HG02885 (cell line): ENCODE results near the gene PNPLA5.

Experiments
- ATAC-seq: cut with Tn5 transposase; IDR thresholded peaks from one replicate; pipeline ENCODE4 v1.9.1; 2021; ENCODE audit warnings: mild to moderate bottlenecking; ENCODE audit not compliant: unreplicated experiment, poor library complexity

Gene PNPLA5

DNA sequence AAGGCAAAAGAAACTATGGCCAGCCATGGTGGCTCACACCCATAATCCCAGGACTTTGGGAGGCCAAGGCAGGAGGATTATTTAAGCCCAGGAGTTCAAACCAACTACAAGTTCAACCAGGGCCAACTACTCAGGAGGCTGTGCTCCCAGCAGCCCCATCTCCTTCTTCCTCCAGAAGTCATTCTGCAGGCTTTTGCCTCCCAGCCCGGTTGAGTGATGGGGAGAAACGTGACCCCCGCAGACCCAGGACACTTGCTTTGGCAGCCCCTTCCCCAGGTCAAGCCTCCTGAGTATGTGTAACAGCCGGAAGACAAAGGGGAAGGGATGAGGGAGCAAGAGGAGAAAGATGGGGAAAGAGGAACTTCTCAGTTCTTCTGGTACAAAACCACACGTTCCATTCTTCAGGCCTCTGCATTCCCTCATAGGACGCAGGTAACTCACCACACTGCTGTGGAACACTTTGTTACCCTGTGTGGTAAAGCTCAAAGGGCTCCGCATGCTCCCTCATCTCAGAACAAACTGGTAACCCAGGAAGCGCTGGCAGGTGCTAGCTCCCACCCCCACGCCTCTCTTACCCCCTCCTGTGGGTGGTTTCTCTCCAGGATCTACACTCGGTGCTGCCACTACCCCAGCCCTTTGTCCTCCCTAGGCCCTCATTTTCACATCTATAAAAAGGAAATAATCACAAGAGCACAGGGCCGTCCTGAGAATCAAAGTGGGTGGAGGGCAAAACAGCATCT lies 33.5 kb downstream of the PNPLA5 start:
- no peak for ATAC-seq

GRCh38 chr22:43857367-43857766 lies 34.4 kb downstream of the PNPLA5 start:
- ATAC-seq: no peak

- no peak for ATAC-seq
Measured at GRCh38 chr22:43855431-43855830, 36.4 kb downstream of the PNPLA5 start.

DNA sequence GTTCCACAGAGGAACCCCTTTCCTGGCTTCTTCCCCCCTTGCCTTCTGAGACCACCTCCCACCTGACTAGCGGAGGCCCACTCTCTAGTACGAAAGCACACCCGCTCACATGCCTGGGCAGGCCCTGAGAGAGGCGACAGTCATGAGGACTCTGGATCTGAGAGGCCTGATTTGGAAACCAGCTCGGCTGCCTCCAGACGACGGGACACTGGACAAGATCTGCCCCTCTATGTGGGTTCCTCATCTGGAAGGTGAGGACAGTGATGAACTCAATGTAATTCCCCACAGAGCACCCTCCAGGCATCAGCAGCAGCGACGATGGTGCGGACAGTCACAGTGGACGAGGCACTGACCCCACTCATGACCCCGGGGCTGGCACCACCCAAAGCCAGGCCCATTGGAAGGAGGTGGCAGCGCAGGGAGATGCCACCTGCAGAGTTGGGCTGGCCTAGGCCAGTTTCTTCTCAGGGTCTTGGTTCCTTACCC lies 37.0 kb downstream of the PNPLA5 start:
- no peak for ATAC-seq

GRCh38 chr22:43854121-43854785 lies 37.6 kb downstream of the PNPLA5 start:
- ATAC-seq: no peak

DNA sequence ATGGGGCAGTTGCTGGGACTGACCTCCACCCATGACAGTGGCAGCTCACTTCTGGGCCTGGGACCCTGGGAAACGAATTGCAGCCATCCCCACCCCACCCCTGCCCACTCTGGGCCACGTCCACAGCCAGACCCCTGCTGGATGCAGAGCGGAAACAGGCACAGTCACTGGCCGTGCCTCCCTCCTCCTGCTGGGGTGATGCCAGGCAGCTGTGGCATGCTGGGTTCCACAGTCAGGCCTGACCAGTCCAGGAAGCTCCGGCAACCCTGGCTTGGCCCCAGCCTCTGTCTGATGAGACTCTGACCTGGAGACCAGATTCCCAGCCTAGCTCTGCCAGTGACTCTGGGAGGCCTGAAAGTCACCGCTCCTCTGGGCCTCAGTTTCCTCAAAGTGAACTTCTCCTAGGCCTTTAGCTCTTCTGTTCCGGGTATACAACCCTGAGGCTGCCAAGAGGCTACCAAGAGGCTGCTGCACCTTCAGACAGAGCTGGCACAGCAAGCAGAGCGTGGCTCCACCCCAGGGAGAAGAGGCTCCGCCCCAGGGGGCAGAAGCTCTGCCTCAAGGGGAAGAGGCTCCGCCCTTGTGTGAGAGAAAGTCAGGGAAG lies 38.4 kb downstream of the PNPLA5 start:
- ATAC-seq: no peak

DNA sequence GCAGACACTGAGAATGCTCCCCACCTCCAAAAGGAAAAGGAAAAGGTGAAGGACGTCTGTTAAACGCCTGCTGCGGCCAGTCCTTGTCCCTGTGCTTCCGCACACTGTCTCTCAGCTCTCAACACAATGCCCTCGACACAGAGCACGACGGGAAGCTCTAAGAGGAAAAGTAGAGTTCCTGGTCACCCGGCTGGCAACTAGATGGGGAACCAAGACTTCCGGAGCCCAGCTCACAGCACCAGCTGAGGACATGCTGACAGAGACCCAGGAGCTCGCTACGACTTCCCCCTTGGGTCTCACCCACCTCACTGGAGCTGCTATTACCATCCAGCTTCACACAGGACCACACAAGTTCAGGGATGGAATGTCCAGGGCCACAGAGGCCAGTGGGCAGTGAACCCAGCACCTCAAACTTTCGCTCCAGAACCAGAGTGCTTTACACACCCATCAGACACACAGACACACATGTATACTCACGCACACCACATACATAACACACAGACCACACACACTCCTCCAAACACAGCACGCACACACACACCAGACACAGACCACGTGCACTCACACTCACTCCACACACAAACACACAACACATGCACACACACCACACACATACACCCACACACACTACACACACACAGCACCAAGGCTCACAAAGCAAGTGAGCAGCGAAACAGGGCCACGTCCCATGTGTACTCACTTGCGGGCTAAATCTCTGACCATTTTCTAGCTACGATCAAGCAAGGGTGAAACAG lies 39.1 kb downstream of the PNPLA5 start:
- ATAC-seq: no peak

- ATAC-seq: no peak
Measured at GRCh38 chr22:43851979-43852307, 39.9 kb downstream of the PNPLA5 start.

DNA sequence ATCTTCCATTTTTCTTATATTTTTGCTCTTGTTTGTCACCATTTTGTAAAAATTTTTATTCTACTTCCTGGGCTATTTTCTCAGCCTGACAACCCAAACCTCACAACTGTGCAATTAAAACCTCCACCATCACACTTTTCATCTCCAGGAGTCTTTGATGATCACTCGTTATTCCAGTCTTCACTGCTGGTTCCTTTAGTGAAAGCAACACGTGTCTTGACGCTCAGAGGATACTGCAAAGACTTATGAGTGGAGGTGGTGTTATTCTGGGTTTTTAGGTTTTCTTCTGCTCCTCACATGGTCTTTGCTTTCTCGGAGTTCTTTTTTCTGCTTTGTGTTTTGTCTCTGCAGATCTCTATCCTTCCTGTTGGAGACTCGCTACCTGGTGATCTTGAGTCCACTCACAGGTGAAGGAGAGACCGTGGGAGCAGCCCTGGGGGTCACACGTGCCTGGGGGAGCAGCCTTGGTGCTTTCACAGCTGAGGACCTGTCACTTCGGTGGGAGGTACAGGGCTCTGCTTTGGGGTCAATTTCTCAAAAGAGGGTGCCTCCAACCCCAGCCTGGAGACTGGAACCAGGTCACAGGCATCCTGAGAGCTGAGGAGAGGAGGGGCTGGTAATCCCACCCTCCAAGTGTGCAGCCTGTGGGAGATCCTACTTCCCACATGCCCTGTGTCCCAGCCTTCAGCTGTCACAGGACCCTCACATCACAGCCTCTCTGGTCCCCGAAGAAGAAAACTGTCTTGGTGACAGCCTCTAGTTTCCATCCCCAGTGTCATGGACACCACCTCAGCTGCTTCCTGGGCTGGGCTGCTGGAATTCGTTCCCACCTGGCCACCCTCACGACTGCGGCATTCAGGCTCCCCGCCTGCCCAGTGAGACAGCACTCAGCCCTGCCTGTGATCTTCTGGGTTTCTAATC lies 40.5 kb downstream of the PNPLA5 start:
- no peak for ATAC-seq

DNA sequence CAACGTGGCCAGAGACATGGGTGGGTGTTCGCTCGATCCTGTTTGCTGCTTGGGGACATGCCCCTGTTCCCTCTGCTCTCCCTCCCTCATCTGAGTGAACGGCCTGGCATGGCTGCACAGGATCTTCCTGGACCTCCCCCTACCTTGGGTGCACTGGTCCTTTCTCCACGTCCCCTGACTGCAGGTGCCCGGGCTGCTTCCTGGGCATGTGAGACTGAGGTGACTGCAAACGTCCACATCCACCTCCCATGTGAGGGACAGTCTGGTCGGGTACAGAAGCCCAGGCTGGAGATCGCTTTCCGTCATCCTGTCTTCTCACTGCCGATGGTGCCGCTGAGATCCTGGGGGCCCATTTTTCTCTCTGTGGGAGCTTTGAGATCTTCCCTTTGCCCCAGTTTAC lies 41.3 kb downstream of the PNPLA5 start:
- no peak for ATAC-seq

GRCh38 chr22:43849731-43850130 lies 42.1 kb downstream of the PNPLA5 start:
- ATAC-seq: no peak

DNA sequence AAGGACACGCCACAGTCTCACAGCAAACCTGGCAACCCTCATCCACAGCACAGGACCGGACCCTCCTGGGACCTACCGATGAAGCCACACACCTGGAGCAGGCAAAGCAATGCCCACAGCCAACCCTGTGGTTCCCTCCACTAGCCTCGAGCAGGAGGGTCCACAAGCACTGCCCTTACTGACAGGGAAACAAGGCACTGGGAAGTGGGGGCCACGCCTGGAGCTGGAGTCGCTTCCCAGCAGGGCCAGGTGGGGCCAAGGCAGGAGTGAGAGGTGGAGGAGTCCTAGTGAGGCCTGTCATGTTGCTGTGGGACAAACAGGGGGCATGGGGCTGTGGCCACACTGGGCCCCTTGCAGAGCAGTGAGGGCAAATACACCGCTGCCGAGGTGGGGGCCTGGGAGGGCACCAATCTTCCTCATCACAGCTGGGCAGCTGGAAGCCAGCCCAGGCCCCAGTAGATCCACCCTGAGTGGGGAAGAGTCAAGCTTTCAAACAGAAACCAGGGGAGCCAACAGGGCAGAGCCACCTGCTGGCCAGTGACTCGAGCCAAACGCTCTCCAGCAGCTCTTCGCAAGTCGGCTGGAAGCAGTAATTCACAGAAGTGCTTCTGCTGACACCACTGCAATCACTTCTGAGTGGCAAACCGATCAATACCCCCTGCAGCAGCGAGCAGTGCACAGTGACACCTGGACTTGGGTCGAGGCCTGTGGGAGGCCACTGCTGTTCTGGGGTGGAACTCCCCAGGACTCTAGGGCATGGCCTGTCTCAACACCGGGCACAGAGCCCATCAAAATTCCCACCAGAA lies 43.2 kb downstream of the PNPLA5 start:
- ATAC-seq: no peak

- no peak for ATAC-seq
Measured at GRCh38 chr22:43847376-43848289, 44.2 kb downstream of the PNPLA5 start.

GRCh38 chr22:43846966-43847365 lies 44.8 kb downstream of the PNPLA5 start:
- ATAC-seq: no peak

DNA sequence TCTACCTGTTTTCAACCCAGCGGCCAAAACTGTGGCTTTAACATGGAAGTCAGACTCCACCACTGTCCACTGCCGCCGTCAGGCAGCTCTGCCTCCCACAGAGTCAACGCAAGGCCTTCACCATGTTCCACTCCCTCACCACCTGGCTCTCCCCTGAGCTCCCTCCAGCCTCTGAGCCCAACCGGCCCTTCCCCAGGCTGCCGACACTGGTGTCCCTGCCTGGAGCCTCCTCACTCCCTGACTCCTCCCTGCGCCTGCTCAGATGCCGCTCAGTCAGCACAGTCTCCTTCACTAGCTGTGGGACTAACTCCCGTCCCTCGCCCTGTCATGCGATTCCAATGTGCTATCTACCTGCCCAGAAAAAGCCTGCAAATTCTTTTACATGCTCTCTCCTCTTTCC lies 45.8 kb downstream of the PNPLA5 start:
- no peak for ATAC-seq

GRCh38 chr22:43844560-43845545 lies 47.0 kb downstream of the PNPLA5 start:
- no peak for ATAC-seq
